NCI-H226 (cell line): ENCODE results near the gene LHFPL2.

Source experiments
- DNase-seq: peaks from one replicate; pipeline ENCODE4 v3.0.0-alpha.2; 2015

LHFPL2 gene

GRCh38 chr5:78613151-78613533 lies 35.4 kb downstream of the LHFPL2 start:
- DNase-seq = no peak

GRCh38 chr5:78612227-78613150 lies 36.1 kb downstream of the LHFPL2 start:
- DNase-seq = no peak

GRCh38 chr5:78611126-78611605 lies 37.4 kb downstream of the LHFPL2 start:
- DNase-seq = peak; percentile 56

DNA sequence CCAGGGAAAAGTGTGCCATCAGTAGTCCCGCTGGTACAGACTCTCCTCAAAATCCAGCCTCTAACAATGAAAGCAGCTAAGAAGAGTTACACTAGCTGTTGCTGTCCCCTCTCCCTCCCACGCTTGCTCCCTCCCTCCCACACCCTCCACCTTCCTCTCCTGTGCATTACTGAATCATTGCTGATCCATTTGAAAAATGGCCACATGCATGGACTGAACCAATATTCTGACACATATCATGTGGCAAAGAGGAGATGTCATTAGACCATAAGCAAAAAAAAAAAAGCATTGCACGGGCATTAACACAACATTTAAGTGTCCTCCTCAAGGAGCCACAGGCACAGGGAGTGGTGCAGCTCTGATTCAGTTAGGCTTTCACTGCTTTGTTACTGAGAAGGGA lies 37.9 kb downstream of the LHFPL2 start:
- DNase-seq = no peak

DNA sequence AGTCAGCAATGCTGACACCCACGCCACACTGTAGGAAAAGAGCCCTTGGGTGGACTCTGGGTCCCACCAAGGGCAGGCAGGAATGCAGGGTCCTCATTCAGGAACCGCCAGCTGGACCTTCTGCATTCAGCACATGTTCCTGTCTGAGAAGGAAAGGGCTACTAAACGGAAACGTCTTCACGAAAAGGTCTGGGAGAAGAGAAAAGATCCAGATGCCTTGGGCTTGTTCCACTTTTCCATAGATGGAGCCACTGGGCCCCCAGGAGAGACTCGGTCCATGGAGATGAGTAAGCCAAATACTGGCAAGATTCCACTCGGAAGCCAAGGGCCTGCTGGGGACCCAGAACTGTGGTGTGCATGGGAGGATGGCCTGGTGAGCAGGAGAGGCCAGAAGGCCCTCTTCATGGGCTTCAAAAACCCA lies 38.4 kb downstream of the LHFPL2 start:
- no peak for DNase-seq

GRCh38 chr5:78607864-78608263 lies 40.7 kb downstream of the LHFPL2 start:
- no peak for DNase-seq

DNA sequence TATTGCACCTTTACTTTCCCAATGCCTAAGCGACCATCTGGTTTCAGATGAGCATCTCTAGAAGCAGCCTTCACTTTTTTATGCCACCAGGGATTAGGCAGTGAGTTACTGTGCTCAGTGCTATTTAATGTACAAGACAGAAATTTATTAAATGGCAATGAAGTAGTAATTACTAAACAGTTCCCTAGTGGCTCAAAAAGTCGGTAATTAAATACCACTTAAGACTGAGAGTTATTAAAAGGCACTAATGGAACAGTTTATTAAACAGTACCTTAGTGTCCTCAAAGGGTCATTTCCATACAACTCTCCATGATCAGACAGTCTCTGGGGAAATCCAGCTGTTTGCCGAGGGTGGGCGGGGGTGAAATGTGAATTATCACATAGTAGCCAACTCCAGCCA lies 42.3 kb downstream of the LHFPL2 start:
- DNase-seq = no peak

GRCh38 chr5:78605611-78606010 lies 43.0 kb downstream of the LHFPL2 start:
- DNase-seq = peak; percentile 52

- DNase-seq = no peak
Observed at GRCh38 chr5:78604689-78605285, 43.8 kb downstream of the LHFPL2 start.

DNA sequence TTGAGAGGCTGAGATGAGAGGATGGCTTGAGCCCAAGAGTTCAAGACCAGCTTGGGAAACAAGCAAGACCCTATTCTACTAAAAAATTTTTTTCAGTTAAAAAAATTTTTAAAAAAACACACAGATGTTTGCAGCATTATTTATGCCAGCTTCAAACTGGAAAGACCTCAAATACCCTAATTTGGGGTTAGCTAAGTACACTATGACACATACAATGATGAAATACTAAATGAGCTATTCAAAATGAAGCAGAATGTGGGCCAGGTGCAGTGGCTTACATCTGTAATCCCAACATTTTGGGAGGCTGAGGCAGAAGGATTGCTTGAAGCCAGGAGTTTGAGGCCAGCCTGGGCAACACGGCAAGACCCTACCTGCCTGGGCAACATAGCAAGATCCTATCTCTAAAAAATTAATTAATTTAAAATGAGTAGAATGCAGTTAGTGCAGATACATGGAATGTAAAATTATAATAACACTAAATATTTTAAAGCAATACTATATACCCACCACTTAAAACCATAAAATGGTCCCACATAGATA lies 44.9 kb downstream of the LHFPL2 start:
- DNase-seq = no peak

- DNase-seq = no peak
Observed at GRCh38 chr5:78602400-78602799, 46.2 kb downstream of the LHFPL2 start.

- DNase-seq = no peak
Observed at GRCh38 chr5:78601559-78602314, 46.8 kb downstream of the LHFPL2 start.

DNA sequence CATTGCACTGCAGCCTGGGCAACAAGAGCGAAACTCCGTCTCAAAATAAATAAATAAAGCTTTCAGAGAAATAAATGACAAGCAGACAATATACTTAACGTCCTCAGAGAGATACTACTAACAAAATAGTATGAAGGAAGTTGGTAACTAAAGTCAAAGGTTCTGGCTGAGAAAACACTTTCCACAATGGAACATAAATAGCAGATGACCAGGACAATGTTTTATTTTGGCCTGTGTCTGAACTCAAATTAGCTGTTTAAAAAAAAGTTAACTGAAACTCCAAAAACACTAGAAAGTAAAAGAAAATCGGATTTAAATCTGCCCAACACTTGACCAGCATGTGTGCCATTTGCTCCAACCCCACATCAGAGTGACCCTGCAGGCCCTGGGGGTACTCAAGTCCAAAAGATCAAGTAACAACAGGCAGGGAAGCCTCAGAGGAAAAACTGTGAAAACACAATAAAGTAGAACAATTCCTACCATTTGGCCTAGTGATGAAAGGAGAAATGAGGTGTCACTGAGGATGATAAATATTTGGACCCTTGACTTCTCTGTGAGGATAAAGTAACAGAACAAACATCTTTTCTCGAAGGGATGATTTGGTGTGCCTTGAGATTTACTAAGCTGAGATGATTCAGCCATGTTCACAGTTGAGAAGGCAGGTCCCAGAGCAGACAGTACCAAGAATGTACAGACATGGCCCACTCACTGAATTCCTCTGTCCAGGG lies 47.7 kb downstream of the LHFPL2 start:
- no peak for DNase-seq

GRCh38 chr5:78598973-78599372 lies 49.6 kb downstream of the LHFPL2 start:
- no peak for DNase-seq

DNA sequence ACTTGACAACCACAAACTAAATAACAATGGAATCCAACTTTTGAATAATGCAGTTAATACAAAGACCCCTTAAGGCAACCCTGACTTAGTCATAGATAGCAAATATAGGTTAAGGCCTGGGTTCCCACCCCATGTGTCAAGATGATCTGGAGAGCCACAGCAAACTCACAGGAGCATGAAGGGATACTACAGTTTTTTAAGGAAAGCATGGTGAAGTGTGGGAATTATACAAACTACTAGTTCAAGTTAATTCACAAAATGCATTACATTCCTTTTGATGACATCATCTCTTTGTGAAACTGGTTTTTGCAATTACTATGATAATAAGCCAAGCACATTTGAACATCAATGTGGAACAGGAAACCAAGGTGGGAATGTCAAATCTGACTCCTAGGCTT lies 50.6 kb downstream of the LHFPL2 start:
- peak; percentile 79 for DNase-seq

DNA sequence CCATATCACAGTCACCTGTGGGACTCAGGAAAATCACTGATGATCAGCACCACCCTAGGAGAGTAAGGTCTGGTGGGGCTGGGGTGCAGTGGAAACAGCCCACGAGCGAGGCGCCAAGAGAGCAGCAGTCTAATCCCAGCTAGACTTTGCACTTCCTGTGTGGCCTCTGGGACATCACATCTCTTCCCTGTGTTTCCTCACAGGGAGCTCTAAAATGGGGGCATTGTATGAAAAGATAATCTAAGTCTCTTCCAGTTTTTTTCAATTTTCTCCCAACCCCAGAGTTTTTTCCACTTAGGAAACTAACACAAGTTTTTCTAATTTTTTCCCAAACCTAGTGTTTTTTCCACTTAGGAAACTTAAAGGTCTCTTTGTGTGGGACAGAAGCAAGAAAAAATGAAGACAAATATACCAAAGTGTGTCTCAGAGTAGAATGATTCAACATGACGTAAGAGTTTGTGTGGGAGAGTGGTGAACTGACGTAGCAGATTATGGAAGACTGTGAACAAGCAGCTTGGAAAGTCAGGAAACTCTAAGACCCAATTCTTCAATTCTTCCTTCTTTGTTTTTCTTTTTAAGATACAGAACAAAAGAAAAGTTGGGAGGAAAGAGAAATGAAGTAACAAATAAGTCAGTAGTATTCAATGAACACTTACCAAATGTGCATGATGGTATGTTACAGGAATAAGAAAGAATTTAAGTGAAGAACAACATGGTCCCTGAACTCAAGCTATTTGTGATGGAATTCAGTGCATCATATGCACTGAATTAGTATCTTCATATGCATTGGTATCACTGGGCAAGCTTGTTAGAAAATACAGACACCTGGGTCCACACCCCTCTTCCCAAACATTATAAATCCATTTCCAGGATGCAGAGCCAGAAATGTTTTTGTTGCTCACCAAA lies 51.3 kb downstream of the LHFPL2 start:
- peak; percentile 89 for DNase-seq

GRCh38 chr5:78595458-78595921 lies 53.1 kb downstream of the LHFPL2 start:
- DNase-seq = no peak

GRCh38 chr5:78594610-78595457 lies 53.7 kb downstream of the LHFPL2 start:
- peak; percentile 95 for DNase-seq

- no peak for DNase-seq
Observed at GRCh38 chr5:78594021-78594420, 54.6 kb downstream of the LHFPL2 start.

- no peak for DNase-seq
Observed at GRCh38 chr5:78593465-78593864, 55.1 kb downstream of the LHFPL2 start.
